Body of pancreas (tissue), 4 donors: ENCODE measurements around the gene GARS1. TPM values are rescaled to one million over a fixed set of nuclear protein-coding genes. Genes with fewer than 3 reads are reported as not detected.

Experiments used
- ATAC-seq: fragments of 150-250 bp; one replicate; pipeline ENCODE4 v1.9.1; 2016
- DNase-seq, 4 donors: peaks; one replicate each; pipeline ENCODE4 v3.0.0-alpha.2; 2019
- H3K27ac ChIP-seq, 4 donors: fragments of 200-600 bp; sonication (generic); 1 replicate in 3 of 4; 2 replicates in 1 of 4; pipeline versions ENCODE4 v1.5.1 to v1.6.1; 2016 to 2019; ENCODE audit warnings: mild to moderate bottlenecking in 1 of 4, mixed read lengths in 1 of 4, moderate library complexity in 1 of 4
- H3K27me3 ChIP-seq, 2 donors: fragments of 200-600 bp; sonication (generic); one replicate each; pipeline ENCODE4 v1.6.0; 2016; ENCODE audit warnings: mild to moderate bottlenecking in 1 of 2
- H3K36me3 ChIP-seq, 2 donors: fragments of 200-600 bp; sonication (generic); replicated peaks in 1 of 2; 2 replicates each; pipeline ENCODE4 v1.5.1; 2016; ENCODE audit warnings: low read depth in 2 of 2; ENCODE audit not compliant: insufficient read depth in 1 of 2
- H3K4me1 ChIP-seq: fragments of 200-600 bp; sonication (generic); one replicate; pipeline ENCODE4 v1.6.0; 2016
- H3K4me3 ChIP-seq, 2 donors: fragments of 200-600 bp; sonication (generic); 1 replicate in 1 of 2; 2 replicates in 1 of 2; pipeline ENCODE4 v1.5.1; 2016 to 2019
- H3K9me3 ChIP-seq, 3 donors: fragments of 200-600 bp; sonication (generic); 1 replicate in 2 of 3; 2 replicates in 1 of 3; pipeline ENCODE4 v1.5.1; 2016
- CTCF ChIP-seq, 7 experiments: fragments of 450-650 bp in 4 of 7; fragments of 200-600 bp in 3 of 7; sonication (generic) in 3 of 7; IDR thresholded peaks; one replicate each; pipeline ENCODE4 v1.5.1; 2016 to 2019; ENCODE audit warnings: antibody characterized with exemption in 7 of 7
- POLR2A ChIP-seq, 3 donors: fragments of 450-650 bp; IDR thresholded peaks; one replicate each; pipeline ENCODE4 v1.6.1; 2016; ENCODE audit warnings: antibody characterized with exemption in 3 of 3, mild to moderate bottlenecking in 2 of 3
- WGBS, 2 donors: methylation state at CpG; one replicate each; pipeline ENCODE4 v1.1.5; 2017; 5-methylcytosine and 5-hydroxymethylcytosine counted together
- intact Hi-C: fragments of 100-400 bp; cut with DNase I; formaldehyde crosslinking; loops from one replicate; pipeline ENCODE4 v1.15.1; 2023
- total RNA-seq, 2 donors: library from RNA; depleted of rRNA; stranded (reverse); fragments of >200 nt; gene quantifications; one replicate each; pipeline ENCODE4 v1.1.0, GENCODE V29; 2016

Gene GARS1
- total RNA-seq: 10 to 100 TPM; 43.1 to 70.9 TPM

- no peak for TF ChIP-seq CTCF (IDR thresholded peaks at IDR 0.05)
- peak; percentile 92 to 94 (median 94) for TF ChIP-seq POLR2A (IDR thresholded peaks at IDR 0.05)
- DNase-seq: peak; percentile 89 to 92 (median 91)
- Histone ChIP-seq H3K9me3 (no peaks in the 10 kb centered on the region), H3K4me3 (peak within 1 kb of the TSS; percentile 34 to 86), H3K4me1 (peaks cover 10% of the 10 kb centered on the region), H3K27ac (peak within 1 kb of the TSS; percentile 90 to 99 (median 92)), H3K36me3 (no peaks in the 10 kb centered on the region), H3K27me3 (no peaks in the 10 kb centered on the region)
- peak; percentile 97 for ATAC-seq
- intact Hi-C loops: no loop called here
- WGBS, 2 donors: 0% methylated on average over 70 to 81 of the region's 84 CpGs
Measured at GRCh38 chr7:30594540-30595435, at the start of gene GARS1. Gene GARS1 (plus strand): TSS chr7:30594878. CDS start chr7:30594922, 44 bp downstream.

GRCh38 chr7:30545791-30546555 lies 48.7 kb upstream of the GARS1 start:
- H3K36me3 ChIP-seq: no peaks in the 10 kb centered on the region
- peaks cover 13% of the 10 kb centered on the region for H3K4me1 ChIP-seq
- no peak for ATAC-seq
- no peaks in the 10 kb centered on the region for H3K9me3 ChIP-seq
- WGBS, 2 donors: 72 to 78% methylated on average over 5 of the region's 5 CpGs
- H3K27me3 ChIP-seq: no peaks in the 10 kb centered on the region
- DNase-seq: no peak
- TF ChIP-seq CTCF (IDR thresholded peaks at IDR 0.05) (no peak), POLR2A (IDR thresholded peaks at IDR 0.05) (no peak)
- H3K27ac ChIP-seq: no peak overlapping the region
- H3K4me3 ChIP-seq: no peak overlapping the region
- intact Hi-C loops: no loop called here

GRCh38 chr7:30546596-30546995 lies 48.1 kb upstream of the GARS1 start:
- no peak for ATAC-seq
- intact Hi-C loops: no loop called here
- WGBS, 2 donors: 92 to 97% methylated on average over 4 of the region's 4 CpGs
- DNase-seq: no peak
- no peaks in the 10 kb centered on the region for H3K36me3 ChIP-seq
- no peaks in the 10 kb centered on the region for H3K9me3 ChIP-seq
- H3K4me3 ChIP-seq: no peak overlapping the region
- no peak overlapping the region for H3K27ac ChIP-seq
- TF ChIP-seq CTCF (IDR thresholded peaks at IDR 0.05) (no peak), POLR2A (IDR thresholded peaks at IDR 0.05) (no peak)
- no peaks in the 10 kb centered on the region for H3K27me3 ChIP-seq
- peaks cover 19% of the 10 kb centered on the region for H3K4me1 ChIP-seq

- Histone ChIP-seq H3K27ac (peak overlapping the region in 2 of 4 donors; percentile 52 to 54), H3K9me3 (no peaks in the 10 kb centered on the region), H3K27me3 (no peaks in the 10 kb centered on the region), H3K36me3 (no peaks in the 10 kb centered on the region), H3K4me3 (no peak overlapping the region), H3K4me1 (peaks cover 20% of the 10 kb centered on the region)
- WGBS, 2 donors: 14 to 16% methylated on average over 6 of the region's 6 CpGs
- DNase-seq (peak; percentile 80 to 85 (median 81)), ATAC-seq (peak; percentile 84)
- intact Hi-C loops: no loop called here
- TF ChIP-seq POLR2A (IDR thresholded peaks at IDR 0.05) (no peak), CTCF (IDR thresholded peaks at IDR 0.05) (peak; percentile 74 to 94 (median 93))
Measured at GRCh38 chr7:30548845-30549244, 45.8 kb upstream of the GARS1 start.
